DND-41 (cell line): ENCODE data around the gene EML3.

Experiments
- ATAC-seq: fragments of 200-7000 bp; cut with Tn5 transposase; 3 replicates; pipeline ENCODE4 v1.9.1; 2021; ENCODE audit warnings: low read depth; ENCODE audit not compliant: insufficient read depth
- DNase-seq: peaks from one replicate; pipeline ENCODE4 v3.0.0-alpha.2; 2020
- H2AFZ ChIP-seq: 2 replicates; pipeline ENCODE4 v1.6.0; 2012; ENCODE audit warnings: low read depth, low read length
- H3K27ac ChIP-seq: 2 replicates; pipeline ENCODE4 v1.5.1; 2012; ENCODE audit warnings: low read length, inconsistent platforms
- H3K27me3 ChIP-seq: fragments of 200-600 bp; sonication (generic); 2 replicates; pipeline ENCODE4 v1.6.0; 2012; ENCODE audit warnings: low read length, mild to moderate bottlenecking, inconsistent platforms; ENCODE audit not compliant: insufficient read depth, poor library complexity
- H3K36me3 ChIP-seq: 2 replicates; pipeline ENCODE4 v1.5.1; 2012; ENCODE audit warnings: low read length, inconsistent platforms; ENCODE audit not compliant: insufficient read depth
- H3K4me1 ChIP-seq: 2 replicates; pipeline ENCODE4 v1.5.1; 2012; ENCODE audit warnings: mild to moderate bottlenecking, low read length; ENCODE audit not compliant: insufficient read depth
- H3K4me2 ChIP-seq: 2 replicates; pipeline ENCODE4 v1.6.0; 2012; ENCODE audit warnings: mild to moderate bottlenecking, moderate library complexity, low read length, inconsistent platforms; ENCODE audit not compliant: insufficient read depth
- H3K4me3 ChIP-seq, 2 experiments: fragments of 200-600 bp in 1 of 2; shearing (Covaris generic) in 1 of 2; 2 replicates each; pipeline ENCODE4 v1.5.1; 2012 to 2016; ENCODE audit warnings: inconsistent platforms in 2 of 2, low read length in 2 of 2, mild to moderate bottlenecking in 2 of 2, low read depth in 1 of 2, moderate library complexity in 1 of 2
- H3K79me2 ChIP-seq: 2 replicates; pipeline ENCODE4 v1.6.0; 2012; ENCODE audit warnings: low read length, inconsistent platforms; ENCODE audit not compliant: insufficient read depth
- H3K9ac ChIP-seq: 2 replicates; pipeline ENCODE4 v1.6.0; 2012; ENCODE audit warnings: low read depth, mild to moderate bottlenecking, inconsistent platforms, low read length, moderate library complexity
- H3K9me3 ChIP-seq: 2 replicates; pipeline ENCODE4 v1.5.1; 2012; ENCODE audit warnings: low read length, moderate library complexity, mild to moderate bottlenecking, inconsistent platforms; ENCODE audit not compliant: insufficient read depth, severe bottlenecking
- H4K20me1 ChIP-seq: 2 replicates; pipeline ENCODE4 v1.6.0; 2012; ENCODE audit warnings: low read length; ENCODE audit not compliant: insufficient read depth
- EZH2 ChIP-seq: IDR thresholded peaks from 3 replicates; pipeline ENCODE4 v1.6.1; 2012; ENCODE audit warnings: borderline replicate concordance, low read depth, mild to moderate bottlenecking, moderate library complexity, low read length, inconsistent platforms; ENCODE audit not compliant: severe bottlenecking
- TF ChIP-seq, protein P1 (sequence below): IDR thresholded peaks from 2 replicates; pipeline ENCODE4 v1.5.1; 2012; ENCODE audit warnings: borderline replicate concordance, low read length, moderate library complexity, mild to moderate bottlenecking; ENCODE audit not compliant: poor library complexity, severe bottlenecking; ENCODE audit errors: extremely low read depth

EML3 gene

DNA sequence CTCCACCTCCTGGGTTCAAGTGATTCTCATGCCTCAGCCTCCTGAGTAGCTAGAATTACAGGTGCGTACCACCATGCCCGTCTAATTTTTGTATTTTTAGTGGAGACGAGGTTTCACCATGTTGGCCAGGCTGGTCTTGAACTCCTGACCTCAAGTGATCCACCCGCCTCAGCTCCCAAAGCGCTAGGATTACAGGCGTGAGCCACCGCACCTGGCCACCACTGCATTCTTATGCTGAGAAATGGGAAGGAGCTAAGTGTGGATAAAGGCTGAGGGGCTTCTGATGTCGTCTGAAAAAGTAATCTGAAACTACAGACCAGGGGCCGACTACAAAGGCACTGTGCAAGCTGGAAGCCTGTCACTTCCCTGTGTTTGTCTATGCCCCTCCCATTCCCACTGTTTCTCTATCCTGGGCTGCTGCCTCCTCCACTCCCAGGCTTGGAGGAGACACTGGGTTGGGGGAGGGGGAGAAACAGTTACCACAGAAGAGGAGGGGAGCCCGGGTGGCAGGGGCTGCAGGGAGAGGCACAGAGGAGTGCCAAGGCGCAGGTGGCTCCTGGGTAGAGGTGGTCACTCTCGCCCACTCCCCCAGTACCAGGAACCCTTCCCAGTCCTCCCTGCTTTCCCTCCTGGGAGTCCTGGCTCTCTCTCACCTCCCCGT lies 8.0 kb downstream of the EML3 start:
- Histone ChIP-seq H3K4me2 (no peak overlapping the region), H3K27me3 (no peaks in the 10 kb centered on the region), H3K9ac (no peak overlapping the region), H3K4me3 (no peak overlapping the region), H3K4me1 (peaks cover 20% of the 10 kb centered on the region), H4K20me1 (peaks cover 12% of the 10 kb centered on the region; the same call in 1 of the 2 replicates), H3K27ac (no peak overlapping the region), H3K36me3 (peaks cover 49% of the 10 kb centered on the region), H3K79me2 (peaks cover 20% of the 10 kb centered on the region), H2AFZ (no peak overlapping the region), H3K9me3 (no peaks in the 10 kb centered on the region)
- no peak for DNase-seq
- ATAC-seq, result no peak
- no peak for TF ChIP-seq EZH2
- TF ChIP-seq, protein P1, sequence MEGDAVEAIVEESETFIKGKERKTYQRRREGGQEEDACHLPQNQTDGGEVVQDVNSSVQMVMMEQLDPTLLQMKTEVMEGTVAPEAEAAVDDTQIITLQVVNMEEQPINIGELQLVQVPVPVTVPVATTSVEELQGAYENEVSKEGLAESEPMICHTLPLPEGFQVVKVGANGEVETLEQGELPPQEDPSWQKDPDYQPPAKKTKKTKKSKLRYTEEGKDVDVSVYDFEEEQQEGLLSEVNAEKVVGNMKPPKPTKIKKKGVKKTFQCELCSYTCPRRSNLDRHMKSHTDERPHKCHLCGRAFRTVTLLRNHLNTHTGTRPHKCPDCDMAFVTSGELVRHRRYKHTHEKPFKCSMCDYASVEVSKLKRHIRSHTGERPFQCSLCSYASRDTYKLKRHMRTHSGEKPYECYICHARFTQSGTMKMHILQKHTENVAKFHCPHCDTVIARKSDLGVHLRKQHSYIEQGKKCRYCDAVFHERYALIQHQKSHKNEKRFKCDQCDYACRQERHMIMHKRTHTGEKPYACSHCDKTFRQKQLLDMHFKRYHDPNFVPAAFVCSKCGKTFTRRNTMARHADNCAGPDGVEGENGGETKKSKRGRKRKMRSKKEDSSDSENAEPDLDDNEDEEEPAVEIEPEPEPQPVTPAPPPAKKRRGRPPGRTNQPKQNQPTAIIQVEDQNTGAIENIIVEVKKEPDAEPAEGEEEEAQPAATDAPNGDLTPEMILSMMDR, result no peak

DNA sequence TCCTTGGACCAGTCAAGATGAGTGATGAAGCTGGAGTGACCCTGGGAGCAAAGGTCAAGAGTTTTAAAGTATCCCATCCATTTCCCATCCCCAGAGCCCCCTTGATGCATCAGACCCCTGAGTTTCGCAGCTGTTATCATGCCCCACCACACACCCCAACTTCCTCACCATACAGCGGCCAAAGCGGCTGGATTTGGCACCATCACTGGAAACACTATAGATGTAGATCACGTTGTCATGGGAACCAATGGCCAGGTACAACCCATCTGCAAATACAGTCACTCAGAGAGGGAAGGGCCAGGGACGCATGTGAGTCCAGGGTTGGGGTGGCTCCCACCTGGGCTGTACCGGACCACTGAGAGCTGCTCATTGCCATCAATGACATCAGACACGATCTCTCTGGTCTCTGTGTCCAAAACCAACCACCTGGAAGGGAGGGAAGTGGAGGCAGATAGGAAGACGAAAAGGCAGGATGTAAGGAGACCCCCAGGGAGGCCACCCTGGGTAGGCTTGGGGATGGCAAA lies 8.7 kb downstream of the EML3 start:
- Histone ChIP-seq H3K9ac (no peak overlapping the region), H2AFZ (no peak overlapping the region), H3K36me3 (peaks cover 48% of the 10 kb centered on the region), H3K4me2 (no peak overlapping the region), H4K20me1 (peaks cover 14% of the 10 kb centered on the region; the same call in 1 of the 2 replicates), H3K9me3 (no peaks in the 10 kb centered on the region), H3K27ac (no peak overlapping the region), H3K79me2 (peaks cover 26% of the 10 kb centered on the region), H3K4me1 (peaks cover 27% of the 10 kb centered on the region), H3K27me3 (no peaks in the 10 kb centered on the region), H3K4me3 (no peak overlapping the region)
- DNase-seq (no peak), ATAC-seq (no peak)
- TF ChIP-seq EZH2, result no peak
- TF ChIP-seq, protein P1, result no peak

DNA sequence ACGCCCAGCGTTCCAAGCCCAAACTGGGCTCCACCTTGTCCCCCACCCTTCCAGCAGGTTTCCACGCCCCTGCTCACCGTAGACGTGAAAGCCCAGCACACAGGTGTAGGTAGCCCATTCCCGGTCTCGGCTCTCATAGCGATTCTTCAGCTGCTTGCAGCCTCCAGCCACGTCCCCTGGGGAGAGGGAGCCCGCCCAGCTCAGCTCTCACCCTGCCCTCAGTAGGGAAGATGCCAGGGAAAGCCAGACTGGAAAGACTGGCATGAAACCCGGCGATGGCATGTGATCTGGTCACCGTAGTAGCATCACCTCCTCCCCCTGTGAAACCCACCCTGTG lies 9.5 kb downstream of the EML3 start:
- peaks cover 34% of the 10 kb centered on the region for H3K79me2 ChIP-seq
- no peak overlapping the region for H3K9ac ChIP-seq
- TF ChIP-seq EZH2, result no peak
- TF ChIP-seq, protein P1, result no peak
- H3K27ac ChIP-seq, result no peak overlapping the region
- no peak overlapping the region for H3K4me3 ChIP-seq
- no peak for ATAC-seq
- H2AFZ ChIP-seq, result no peak overlapping the region
- peaks cover 51% of the 10 kb centered on the region for H3K36me3 ChIP-seq
- H3K4me2 ChIP-seq, result no peak overlapping the region
- peaks cover 22% of the 10 kb centered on the region for H4K20me1 ChIP-seq
- no peaks in the 10 kb centered on the region for H3K27me3 ChIP-seq
- H3K4me1 ChIP-seq, result peaks cover 35% of the 10 kb centered on the region
- no peak for DNase-seq
- H3K9me3 ChIP-seq, result no peaks in the 10 kb centered on the region
